NCI-H187 (cell line): ENCODE results near the gene TMED9.
"Not testable (repeated sequence)": the region's sequence is repeated elsewhere in the genome, so short reads cannot be mapped to it uniquely, and the experiment has no call there.

Source experiments
- DNase-seq, 2 experiments: peaks; one replicate each; lab custom pipeline; 2025; lab: John Stamatoyannopoulos, UW

TMED9 gene

DNA sequence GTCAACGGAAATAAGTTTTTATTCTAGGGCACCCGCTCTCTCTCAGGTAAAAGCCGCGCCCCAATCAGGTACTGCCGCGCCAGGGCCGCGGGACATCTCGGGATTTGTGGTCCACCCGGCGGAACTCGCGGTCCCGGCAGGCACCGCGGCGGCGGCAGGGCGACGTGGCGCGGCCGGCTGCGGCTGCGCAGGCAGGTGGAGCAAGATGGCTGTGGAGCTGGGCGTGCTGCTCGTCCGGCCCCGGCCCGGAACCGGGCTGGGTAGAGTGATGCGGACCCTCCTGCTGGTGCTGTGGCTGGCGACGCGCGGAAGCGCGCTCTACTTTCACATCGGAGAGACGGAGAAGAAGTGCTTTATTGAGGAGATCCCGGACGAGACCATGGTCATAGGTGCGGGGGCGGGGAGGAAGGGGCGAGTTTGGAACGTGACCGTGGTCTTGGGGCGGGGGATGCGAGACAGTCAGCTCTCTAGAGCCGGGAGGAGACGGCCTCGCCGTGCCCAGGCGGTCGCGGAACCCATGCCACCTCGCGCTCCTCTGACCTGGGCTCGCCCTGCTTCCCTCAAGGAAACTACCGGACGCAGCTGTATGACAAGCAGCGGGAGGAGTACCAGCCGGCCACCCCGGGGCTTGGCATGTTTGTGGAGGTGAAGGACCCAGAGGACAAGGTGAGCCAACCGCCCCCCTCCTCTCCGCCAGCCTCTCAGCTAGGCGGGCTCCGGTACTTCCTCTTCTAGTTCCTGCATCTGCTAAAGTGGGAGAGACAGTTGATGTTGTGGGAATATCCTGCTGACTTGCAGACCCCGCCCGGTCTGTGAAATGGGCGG is at the start of gene TMED9:
Gene TMED9 (plus strand): TSS at position 194 of the 825 bp plus-strand sequence. CDS start 12 bp downstream, at position 206.
- peak; percentile 48 to 79 for DNase-seq

- DNase-seq, result no peak
These were observed 49.1 kb upstream of the TMED9 start for GRCh38 chr5:177542816-177543465.

- no peak for DNase-seq
These were observed 46.3 kb upstream of the TMED9 start for GRCh38 chr5:177545487-177546257.

GRCh38 chr5:177546258-177546741 is 45.7 kb upstream of the TMED9 start:
- DNase-seq, result no peak

GRCh38 chr5:177547736-177548135 is 44.3 kb upstream of the TMED9 start:
- no peak for DNase-seq

DNA sequence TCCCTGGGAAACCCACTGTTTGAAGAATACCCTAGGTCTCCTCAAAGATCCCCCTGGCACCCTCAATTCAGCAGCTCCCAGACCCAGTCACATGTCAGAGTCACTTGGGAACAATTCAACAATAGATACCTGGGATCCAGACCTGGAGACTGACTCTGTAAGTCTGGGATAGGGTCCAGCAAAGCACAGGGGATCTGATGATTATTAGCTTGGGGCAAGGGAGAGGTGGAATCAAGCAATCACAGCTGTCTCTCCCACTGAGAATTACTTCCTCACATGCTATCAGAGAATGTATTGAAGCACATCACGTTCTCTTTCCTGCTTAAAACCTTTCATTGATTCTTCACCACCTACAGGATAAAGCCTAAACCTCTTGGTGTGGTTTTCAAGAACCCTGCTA is 43.5 kb upstream of the TMED9 start:
- DNase-seq, result no peak

DNA sequence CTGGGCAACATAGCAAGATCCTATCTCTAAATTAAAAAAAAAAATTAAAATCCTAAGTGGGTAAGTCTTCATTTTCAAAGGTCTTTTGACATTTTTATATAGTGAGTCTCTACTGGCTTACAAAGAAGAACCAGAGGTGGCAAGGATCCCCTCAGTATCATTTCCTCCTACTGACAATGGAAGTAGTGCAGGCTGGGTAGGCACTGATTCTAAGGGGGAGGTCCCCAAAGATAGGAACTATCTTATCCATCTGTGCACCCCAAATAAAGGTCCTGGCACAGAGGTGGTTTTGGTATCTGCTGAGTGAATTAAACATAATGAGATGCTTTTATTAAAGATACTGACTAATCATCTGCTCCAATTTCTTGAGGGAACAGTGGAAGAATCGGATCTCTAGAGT is 41.9 kb upstream of the TMED9 start:
- DNase-seq, result no peak

- DNase-seq, result no peak
These were observed 39.1 kb upstream of the TMED9 start for GRCh38 chr5:177552839-177553455.

DNA sequence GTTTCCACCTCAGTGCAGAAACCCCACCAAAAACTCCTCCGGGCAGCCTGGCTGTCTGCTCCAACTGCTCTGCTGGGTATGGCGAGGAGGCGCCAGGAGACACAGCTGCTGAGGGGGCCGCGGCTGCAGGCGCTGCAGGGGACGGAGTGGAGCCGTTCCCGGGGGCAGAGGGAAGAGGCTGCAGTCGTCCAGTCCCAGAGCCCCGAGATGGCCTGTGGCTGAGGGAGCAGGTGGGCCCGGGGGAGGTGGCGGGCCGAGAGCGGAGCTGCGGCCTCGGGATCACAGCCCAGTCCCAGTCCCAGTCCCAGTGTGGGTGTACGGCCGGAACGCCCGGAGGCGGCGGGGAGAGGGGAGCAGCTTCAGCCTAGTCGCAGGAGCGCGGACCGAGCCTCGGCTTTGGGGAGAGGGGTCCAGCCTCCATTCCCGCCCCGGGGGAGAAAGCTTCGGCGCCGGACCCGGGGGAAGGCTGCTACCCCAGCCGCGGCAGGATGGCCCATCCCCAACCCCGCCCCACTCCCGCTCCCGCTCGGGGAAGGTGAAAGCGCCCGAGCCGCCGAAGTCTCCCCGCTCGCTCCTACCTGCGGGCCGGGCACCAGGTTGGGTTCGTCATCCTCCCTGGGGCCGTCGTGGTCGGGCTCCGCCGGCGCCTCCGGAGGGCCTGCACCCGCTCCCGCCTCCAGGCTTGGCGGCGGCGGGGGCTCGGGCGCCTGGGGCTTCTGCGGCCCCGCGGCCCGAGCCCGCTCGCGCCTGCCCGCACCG is 38.2 kb upstream of the TMED9 start:
- no peak for DNase-seq

- peak; percentile 70 to 85 for DNase-seq
These were observed 37.4 kb upstream of the TMED9 start, which contains the start of gene FAM193B for GRCh38 chr5:177554474-177555111. Gene FAM193B (minus strand): TSS chr5:177554563. CDS start chr5:177554458, 105 bp downstream.

- DNase-seq, result no peak
These were observed 36.8 kb upstream of the TMED9 start for GRCh38 chr5:177555228-177555627.

DNA sequence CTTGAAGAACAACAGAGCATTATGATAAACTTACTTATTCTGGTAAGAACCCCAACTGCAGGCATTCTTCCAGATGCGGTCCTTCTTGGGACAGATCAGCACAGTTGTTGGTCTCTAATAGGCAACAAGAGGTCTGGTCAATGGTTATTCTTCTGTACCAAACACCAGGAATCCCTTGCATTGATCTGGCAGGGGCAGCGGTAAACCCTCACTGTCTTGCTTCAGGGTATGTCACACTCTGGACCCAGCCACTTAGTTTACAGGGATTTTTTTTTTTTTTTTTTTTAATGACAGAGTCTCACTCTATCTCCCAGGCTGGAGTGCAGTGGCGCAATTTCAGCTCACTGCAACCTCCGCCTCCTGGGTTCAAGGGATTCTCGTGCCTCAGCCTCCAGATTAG is 36.3 kb upstream of the TMED9 start:
- no peak for DNase-seq

DNA sequence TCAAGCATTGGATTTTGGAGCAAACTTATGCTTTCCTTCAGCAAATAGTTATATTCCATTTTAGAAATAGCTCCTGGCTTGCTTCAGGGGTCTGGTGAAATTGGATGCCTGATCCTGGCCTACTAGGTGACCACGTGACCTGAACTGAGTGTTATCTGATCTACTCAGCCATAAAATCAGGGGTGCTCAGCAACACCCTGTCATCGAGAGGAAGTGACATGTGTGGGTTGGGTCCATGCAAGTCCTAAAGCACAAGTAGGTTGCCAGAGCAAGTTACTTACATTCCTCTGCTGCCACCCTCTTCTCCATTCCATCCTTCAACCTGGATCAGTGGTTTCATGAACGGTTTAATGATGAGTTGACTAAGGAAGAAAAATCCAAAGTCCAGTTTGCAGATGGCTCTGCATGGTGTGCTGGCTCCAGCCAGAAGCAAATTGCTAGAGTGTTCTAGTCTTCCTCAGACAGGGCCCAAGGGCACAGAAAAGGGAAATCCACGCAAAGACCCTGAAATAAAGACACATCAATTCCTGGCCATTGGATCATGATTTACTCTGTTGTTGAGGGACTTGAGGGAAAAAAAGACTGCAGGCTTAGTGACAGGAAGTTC is 34.9 kb upstream of the TMED9 start:
- DNase-seq, result no peak

DNA sequence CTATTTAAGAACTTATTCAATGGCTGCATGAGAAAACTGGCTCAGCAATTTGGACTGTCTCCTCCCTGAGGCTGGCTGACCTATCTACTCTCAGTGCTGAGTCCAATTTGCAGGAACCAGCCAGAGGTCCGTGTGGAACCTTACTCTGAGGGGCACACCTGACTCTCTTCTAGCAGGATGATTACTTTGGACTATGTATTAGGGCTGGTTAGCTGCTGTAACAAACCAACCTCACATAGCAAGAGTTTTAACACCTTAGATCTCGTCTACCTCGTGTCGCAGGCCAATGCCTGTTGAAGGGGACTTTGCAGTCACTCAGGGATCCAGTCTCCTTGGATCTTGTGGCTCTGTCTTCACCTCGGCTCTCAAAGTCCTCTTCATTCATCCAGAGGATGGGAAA is 34.2 kb upstream of the TMED9 start:
- no peak for DNase-seq

GRCh38 chr5:177559446-177559941 is 32.5 kb upstream of the TMED9 start:
- not testable (repeated sequence) for DNase-seq

- no peak for DNase-seq
These were observed 27.0 kb upstream of the TMED9 start for GRCh38 chr5:177565046-177565445.

DNA sequence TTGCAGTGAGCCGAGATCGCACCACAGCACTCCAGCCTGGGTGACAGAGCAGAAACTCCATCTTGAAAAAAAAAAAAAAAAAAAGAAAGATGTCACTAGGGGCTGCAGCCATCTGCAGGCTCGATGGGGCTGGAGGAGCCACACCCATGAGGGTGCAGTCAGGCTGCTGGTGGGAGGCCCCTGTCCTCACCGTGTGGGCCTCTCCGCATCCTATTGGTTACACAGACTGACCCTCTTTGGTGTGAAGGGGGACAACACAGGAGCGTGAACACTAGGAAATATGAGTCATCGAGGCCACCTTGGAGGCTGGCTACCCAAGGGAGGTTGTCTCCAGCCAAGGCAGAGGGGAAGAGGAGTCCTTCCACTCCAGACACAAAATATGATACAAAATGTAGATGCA is 23.7 kb upstream of the TMED9 start:
- no peak for DNase-seq

DNA sequence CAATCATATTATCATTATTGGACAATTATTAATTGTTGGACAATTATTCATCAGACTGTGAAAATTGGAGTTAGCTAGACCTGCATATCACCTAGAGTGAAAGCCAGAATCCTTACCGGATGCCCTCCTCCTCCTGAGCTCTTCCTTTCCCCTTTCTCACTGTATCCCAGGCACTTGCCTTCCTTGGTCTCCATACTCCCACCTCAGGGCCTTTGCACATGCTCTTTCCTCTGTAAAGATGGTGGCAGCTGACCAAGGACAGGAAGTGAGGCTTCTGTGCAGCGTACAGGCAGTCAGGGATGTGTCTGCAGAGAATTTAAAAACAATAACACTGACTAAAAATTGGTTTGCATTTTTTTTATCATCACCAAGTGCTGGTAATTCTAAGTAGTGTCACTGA is 22.1 kb upstream of the TMED9 start:
- DNase-seq, result no peak

GRCh38 chr5:177575488-177575887 is 16.5 kb upstream of the TMED9 start:
- DNase-seq, result no peak

- DNase-seq, result no peak
These were observed 15.8 kb upstream of the TMED9 start for GRCh38 chr5:177576169-177576568.
